Uterus (tissue), 2 donors: ENCODE results near the gene FAM209B.

Experiments
- CTCF ChIP-seq, 4 experiments: fragments of 200-600 bp in 2 of 4; fragments of 450-650 bp in 2 of 4; sonication (generic) in 2 of 4; IDR thresholded peaks; one replicate each; pipeline ENCODE4 v1.5.1; 2016 to 2019; ENCODE audit warnings: antibody characterized with exemption in 4 of 4, mild to moderate bottlenecking in 2 of 4, moderate library complexity in 1 of 4
- POLR2A ChIP-seq, 2 donors: fragments of 450-650 bp; IDR thresholded peaks; one replicate each; pipeline ENCODE4 v1.6.1; 2016; ENCODE audit warnings: antibody characterized with exemption in 2 of 2, mild to moderate bottlenecking in 1 of 2, moderate library complexity in 1 of 2

GRCh38 chr20:56558968-56559367, 25.9 kb downstream of the FAM209B start:
- TF ChIP-seq CTCF (IDR thresholded peaks at IDR 0.05) (no peak), POLR2A (IDR thresholded peaks at IDR 0.05) (no peak)
